GM21447 (cell line): ENCODE results near the gene FBXO8.

Experiments
- ATAC-seq: cut with Tn5 transposase; IDR thresholded peaks from one replicate; pipeline ENCODE4 v1.9.1; 2021; ENCODE audit not compliant: unreplicated experiment

FBXO8 gene

GRCh38 chr4:174284487-174284886 is 1.0 kb upstream of the FBXO8 start:
- ATAC-seq = no peak

DNA sequence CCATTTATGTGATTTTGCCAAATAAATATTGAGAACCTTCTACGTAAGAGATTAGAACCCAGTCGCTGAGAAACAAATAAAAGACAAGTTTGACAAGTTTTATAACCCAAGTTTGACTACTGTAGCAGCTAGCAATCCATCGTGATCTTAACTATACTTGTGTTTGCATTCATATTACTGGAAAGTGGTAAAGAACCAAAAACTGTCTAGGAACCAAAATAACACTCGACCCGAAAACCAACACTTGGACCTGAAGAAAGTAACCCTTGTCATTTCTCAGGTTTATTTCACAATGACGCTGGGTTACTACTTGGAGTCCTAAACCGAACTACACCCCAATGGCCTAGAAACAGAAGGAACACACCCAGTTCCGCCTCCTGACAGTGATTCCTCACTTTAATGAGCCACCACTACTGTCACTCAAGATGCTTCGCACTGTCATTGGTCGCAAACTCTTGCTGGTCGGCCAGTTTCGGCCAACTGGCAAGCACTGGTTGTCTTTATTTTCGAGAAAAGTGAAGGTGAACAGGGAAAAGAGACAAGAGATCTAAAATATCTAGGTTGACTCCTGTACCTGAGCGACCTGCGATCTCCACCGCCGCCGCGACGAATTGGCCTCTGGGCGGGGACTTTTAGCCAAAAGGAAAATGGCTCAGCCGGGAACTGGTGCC is 496 bp downstream of the FBXO8 start:
- ATAC-seq = peak; percentile 96

GRCh38 chr4:174281901-174282300 is 1.6 kb downstream of the FBXO8 start:
- ATAC-seq = no peak

DNA sequence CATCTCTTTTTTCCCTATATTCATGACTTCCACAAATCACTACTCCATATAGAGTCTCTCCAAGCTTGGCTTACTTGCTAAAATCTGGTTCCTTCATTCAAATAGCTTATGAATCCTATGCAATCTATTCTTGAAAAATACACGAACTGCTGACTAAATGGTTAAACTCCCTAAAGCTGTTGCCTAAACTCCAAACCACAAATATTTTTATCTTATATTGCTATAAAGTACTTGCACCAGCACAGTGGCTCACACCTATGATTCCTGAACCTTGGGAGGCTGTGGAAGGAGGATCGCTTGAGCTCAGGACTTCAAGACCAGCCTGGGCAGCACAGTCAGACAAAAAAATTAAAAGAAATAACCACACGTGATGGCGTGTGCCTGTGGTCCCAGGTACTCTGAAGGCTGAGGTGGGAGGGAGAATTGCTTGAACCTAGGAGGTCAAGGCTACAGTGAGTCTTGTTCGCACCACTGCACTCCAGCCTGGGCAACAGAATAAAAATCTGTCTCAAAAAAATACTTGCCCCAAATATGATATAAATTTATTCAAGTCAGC is 2.2 kb downstream of the FBXO8 start:
- ATAC-seq = no peak

DNA sequence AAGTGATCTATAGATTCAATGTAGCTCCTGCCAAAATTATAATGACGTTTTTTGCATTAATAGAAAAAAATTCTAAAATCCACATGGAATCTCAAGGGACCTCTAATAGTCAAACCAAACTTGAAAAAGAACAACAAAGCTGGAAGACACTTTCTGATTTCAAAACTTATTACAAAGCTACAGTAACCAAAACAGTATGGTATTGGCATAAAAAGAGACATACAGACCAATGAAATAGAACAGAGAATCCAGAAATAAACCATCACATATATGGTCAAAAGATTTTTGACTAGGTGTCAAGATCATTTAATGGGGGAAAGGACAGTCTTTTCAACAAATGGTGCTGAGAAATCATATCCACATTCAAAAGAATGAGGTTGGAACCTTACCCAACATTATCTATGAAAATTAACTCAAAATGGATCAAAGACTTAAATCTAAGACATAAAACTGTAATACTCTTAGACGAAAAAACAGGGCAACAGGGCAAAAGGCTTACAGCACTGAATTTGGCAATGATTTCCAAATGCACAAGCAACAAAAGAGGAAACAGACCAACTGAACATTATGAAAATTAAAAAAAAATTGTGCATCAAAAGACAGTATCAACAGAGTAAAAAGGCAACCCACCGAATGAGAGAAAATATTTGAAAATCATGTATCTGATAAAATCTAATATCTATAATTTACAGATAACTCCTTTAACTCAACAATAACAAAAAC is 3.9 kb downstream of the FBXO8 start:
- no peak for ATAC-seq

GRCh38 chr4:174278467-174278866 is 5.0 kb downstream of the FBXO8 start:
- ATAC-seq = no peak

GRCh38 chr4:174277433-174277832 is 6.0 kb downstream of the FBXO8 start:
- no peak for ATAC-seq

DNA sequence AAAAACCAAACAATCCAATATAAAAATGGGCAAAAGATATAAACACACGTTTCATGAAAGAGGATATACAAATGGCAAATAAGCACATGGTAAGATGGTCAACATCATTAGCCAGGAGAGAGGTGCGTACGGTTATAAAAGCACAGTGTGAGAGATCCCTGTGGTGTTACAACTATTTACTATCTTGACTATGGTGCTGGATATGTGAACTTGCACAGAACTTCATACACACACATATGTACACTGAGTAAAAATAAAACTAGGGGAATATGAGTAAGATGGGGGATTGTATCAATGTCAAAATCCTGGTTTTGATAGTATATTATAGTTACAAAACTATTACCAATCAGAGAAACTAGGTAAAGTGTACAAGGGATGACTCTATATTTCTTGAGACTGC is 8.4 kb downstream of the FBXO8 start:
- no peak for ATAC-seq

- ATAC-seq = no peak
Observed at GRCh38 chr4:174274436-174274835, 9.0 kb downstream of the FBXO8 start.

- ATAC-seq = no peak
Observed at GRCh38 chr4:174273930-174274329, 9.5 kb downstream of the FBXO8 start.

GRCh38 chr4:174266416-174266815 is 17.1 kb downstream of the FBXO8 start:
- ATAC-seq = no peak

GRCh38 chr4:174265916-174266315 is 17.6 kb downstream of the FBXO8 start:
- no peak for ATAC-seq

DNA sequence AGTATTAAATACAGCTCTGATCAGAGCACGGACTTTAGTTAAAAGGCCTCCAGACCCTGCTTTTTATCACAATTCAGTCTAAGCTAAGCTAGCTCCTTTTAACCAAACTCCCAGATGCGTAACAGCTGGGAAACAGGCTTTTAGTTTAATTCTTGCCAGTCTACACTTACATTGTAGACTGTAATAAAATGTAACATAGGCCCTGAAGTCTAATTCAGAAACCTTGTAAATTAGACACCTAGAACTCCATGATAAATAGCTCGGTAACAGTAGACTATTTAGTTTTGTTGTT is 20.1 kb downstream of the FBXO8 start:
- ATAC-seq = no peak

DNA sequence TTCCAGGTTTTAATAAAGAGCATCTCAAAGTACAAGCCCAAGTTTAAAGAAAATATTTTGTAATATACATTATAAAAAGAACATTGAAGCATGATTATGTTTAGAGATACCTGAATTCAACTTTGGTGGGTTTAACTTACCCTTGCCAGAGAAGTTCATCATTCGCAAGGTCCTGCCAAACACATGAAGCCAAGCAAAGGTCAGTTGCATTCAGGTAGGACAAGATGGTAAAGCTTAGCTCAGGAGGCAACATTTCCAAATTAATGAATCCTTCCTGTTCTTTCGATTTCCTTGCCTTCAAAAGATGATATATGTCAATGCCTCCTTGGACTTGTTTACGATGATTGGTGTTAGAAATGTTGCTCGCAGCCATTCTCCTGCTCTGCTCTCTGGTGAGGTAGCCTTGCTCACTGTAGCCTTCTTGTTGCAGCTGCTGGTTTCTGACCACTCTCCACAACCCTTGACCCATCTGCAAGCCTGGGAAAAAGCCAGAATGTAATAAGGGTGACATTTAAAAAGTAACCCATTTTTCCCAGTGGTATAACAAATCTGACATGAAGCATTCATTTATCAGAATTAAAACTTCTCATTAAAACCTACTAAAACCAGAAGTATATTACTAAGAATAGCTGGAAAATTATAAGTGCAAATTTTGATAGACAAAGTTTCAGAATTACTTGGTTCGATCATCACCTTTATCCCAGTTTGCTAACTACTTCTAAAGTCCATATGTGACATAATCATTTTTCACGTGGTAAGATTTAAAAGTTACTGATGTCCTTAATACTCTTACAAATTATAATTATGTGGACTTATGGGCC is 20.6 kb downstream of the FBXO8 start:
- ATAC-seq = no peak

- ATAC-seq = peak; percentile 52
Observed at GRCh38 chr4:174261432-174261831, 22.0 kb downstream of the FBXO8 start.

GRCh38 chr4:174260099-174260498 is 23.4 kb downstream of the FBXO8 start:
- peak; percentile 66 for ATAC-seq

- ATAC-seq = no peak
Observed at GRCh38 chr4:174259580-174259979, 23.9 kb downstream of the FBXO8 start.

GRCh38 chr4:174256277-174256713 is 27.2 kb downstream of the FBXO8 start:
- ATAC-seq = no peak

DNA sequence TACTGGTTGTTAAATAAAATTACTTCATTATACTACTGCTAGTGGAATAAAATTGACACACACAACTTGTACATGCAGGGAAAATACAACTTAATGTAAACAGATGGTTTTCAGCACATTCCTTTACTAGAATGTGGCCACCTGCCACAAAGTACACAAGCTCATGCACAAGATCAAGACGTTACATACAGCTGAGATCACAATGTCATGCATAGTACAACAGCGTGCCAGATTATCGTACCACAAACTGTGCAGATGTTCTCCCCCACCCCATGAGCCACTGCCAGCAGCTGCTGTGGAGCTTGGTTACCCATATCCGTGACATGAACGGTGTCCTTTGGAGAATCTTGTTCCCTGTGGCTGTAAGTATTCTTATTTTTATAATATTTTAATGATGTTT is 27.7 kb downstream of the FBXO8 start:
- no peak for ATAC-seq

GRCh38 chr4:174255374-174255773 is 28.1 kb downstream of the FBXO8 start:
- no peak for ATAC-seq

DNA sequence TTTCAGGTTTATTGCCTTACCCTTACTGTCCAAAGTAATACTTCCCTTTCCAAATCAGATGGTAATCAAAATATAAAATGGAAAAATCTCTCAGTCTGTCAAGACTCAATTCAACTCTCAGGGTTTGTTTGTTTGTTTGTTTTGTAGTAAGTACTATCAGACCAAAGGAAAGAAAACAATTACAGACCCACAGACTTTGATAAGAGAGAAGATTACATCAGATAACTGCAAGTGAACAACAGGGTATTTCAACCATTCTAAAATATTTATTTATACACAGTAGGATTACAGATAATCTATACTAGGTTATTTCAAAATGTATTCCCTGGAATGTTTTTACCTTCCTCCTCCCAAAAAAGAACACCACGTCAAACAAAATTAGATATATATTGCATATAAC is 28.9 kb downstream of the FBXO8 start:
- no peak for ATAC-seq

DNA sequence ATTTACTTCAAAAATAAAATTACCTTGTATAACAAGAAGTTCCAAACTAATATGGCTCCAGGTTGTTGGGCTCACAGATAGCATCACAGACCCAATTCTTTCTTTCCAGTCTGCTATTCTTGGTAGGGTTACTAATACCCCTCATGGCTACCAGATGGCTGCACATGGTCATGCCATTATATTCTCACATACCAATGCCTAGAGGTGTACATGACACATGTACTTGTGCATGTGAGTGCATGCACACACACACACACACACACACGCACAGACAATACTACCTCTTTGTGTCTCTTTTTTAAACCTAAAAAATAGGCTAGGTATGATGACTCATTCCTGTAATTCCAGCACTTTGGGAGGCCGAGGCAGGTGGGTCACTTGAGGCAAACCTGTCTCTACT is 31.1 kb downstream of the FBXO8 start:
- no peak for ATAC-seq
